H54 (cell line): ENCODE data around the gene FLNC.

ENCODE experiments used
- DNase-seq: peaks from one replicate; pipeline ENCODE4 v3.0.0; 2011; ENCODE audit warnings: low spot score, mixed read lengths; ENCODE audit not compliant: insufficient read length
- FAIRE-seq: peaks from 3 replicates; lab custom pipeline; 2011; peaks lifted over from hg19 to GRCh38; lab: Jason Lieb, UNC
- POLR2A ChIP-seq: IDR thresholded peaks from 2 replicates; pipeline ENCODE4 v1.6.1; 2011; ENCODE audit warnings: low read depth, mild to moderate bottlenecking, low read length

The FLNC gene, protein sequence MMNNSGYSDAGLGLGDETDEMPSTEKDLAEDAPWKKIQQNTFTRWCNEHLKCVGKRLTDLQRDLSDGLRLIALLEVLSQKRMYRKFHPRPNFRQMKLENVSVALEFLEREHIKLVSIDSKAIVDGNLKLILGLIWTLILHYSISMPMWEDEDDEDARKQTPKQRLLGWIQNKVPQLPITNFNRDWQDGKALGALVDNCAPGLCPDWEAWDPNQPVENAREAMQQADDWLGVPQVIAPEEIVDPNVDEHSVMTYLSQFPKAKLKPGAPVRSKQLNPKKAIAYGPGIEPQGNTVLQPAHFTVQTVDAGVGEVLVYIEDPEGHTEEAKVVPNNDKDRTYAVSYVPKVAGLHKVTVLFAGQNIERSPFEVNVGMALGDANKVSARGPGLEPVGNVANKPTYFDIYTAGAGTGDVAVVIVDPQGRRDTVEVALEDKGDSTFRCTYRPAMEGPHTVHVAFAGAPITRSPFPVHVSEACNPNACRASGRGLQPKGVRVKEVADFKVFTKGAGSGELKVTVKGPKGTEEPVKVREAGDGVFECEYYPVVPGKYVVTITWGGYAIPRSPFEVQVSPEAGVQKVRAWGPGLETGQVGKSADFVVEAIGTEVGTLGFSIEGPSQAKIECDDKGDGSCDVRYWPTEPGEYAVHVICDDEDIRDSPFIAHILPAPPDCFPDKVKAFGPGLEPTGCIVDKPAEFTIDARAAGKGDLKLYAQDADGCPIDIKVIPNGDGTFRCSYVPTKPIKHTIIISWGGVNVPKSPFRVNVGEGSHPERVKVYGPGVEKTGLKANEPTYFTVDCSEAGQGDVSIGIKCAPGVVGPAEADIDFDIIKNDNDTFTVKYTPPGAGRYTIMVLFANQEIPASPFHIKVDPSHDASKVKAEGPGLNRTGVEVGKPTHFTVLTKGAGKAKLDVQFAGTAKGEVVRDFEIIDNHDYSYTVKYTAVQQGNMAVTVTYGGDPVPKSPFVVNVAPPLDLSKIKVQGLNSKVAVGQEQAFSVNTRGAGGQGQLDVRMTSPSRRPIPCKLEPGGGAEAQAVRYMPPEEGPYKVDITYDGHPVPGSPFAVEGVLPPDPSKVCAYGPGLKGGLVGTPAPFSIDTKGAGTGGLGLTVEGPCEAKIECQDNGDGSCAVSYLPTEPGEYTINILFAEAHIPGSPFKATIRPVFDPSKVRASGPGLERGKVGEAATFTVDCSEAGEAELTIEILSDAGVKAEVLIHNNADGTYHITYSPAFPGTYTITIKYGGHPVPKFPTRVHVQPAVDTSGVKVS (N-terminal part only)

DNA sequence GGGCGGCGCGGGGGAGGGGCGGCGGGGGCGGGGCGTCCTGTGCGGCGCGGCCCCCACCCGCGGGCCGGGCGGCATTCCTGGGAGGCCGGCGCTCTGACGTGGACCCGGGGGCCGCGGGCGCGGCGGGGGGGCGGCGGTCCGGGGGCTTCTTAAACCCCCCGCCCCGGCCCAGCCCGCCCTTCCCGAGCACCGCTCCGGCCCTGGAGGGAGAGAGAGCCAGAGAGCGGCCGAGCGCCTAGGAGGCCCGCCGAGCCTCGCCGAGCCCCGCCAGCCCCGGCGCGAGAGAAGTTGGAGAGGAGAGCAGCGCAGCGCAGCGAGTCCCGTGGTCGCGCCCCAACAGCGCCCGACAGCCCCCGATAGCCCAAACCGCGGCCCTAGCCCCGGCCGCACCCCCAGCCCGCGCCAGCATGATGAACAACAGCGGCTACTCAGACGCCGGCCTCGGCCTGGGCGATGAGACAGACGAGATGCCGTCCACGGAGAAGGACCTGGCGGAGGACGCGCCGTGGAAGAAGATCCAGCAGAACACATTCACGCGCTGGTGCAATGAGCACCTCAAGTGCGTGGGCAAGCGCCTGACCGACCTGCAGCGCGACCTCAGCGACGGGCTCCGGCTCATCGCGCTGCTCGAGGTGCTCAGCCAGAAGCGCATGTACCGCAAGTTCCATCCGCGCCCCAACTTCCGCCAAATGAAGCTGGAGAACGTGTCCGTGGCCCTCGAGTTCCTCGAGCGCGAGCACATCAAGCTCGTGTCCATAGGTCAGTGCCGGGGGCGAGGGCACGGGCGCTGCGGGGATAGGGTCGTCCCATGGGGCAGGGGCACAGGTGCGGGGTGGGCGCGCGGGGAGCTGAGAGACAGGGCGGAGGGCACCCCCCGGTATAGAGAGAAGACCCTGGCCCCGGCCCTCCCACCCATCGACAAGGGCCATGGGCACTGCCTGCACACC lies at the start of gene FLNC:
Gene FLNC, plus strand, starts transcription at position 176 of the 947 bp plus-strand sequence. Its CDS starts 232 bp downstream, at position 408.
- TF ChIP-seq POLR2A: peak; percentile 81; the same call in 1 of the 2 replicates
- no peak for FAIRE-seq
- DNase-seq: peak; percentile 41

DNA sequence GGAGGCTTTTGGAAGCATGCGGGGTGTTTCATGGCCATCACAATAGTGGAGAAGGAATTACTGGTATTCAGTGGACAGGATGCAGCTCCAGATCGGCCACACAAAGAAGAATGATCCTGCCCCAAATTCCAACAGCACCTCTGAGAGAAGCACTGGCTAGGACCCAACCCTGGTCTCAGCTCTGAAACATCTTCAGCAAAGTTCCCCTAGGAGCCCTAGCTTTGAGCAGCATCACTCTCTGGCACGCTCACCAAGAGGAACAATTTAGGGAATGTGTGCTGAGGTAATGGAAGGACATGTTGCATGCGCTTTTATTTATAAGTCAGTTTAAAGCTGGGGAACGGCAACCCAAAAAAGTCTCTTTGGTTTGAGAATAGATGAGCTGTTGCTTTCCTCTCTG lies 49.1 kb upstream of the FLNC start:
- no peak for TF ChIP-seq POLR2A
- no peak for FAIRE-seq
- DNase-seq: no peak

DNA sequence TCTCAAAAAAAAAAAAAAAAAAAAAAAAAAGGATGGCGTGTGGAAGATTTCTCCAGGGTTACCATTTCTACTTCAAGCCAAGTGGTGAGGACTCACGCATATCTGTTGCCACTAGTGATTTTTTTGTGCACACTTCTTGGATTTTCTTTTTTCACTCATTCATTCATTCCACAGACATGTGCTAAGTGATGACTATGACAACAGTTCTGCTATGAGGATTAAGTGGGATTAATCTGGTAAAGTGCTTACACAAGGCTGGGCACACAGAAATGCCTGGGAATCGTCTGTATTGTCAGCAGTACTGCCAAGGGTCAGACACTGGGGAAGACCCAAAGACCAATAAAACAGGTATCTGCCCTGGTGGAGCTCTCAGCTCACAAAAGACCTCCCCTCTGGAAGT lies 48.4 kb upstream of the FLNC start:
- FAIRE-seq: no peak
- DNase-seq: no peak
- no peak for TF ChIP-seq POLR2A

DNA sequence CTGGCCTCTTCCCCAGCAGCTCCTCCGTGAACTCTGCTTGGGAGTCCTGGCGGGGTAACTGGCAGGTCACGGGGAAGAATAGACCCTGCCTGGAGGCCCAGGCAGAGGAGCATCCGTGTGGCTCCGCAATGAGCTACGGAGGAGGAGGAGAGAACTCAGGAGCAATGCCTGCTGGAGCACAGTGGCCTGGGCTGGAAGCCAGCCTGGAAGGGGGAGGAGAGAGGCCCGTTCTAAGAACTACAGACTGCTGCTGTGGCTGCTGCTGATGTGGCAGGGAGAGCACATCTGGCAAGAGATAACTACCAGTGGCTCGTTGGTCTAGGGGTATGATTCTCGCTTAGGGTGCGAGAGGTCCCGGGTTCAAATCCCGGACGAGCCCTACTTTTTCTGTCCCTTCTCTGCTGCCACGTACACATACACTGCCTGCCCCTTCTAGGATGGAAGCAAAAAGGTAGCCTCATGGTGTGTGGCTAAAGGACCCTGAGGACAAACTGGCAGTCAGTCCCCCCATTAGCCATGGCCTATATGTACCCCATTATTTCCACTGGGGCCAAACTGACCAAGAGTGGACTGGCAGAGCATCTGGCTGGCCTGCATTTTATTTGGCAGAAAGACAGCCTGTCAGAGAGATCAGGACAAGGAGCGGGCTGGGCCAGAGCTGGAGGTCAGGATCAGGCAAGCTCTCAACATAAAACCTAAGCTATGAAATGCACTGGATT lies 46.9 kb upstream of the FLNC start:
- DNase-seq (peak; percentile 79), FAIRE-seq (no peak)
- no peak for TF ChIP-seq POLR2A

DNA sequence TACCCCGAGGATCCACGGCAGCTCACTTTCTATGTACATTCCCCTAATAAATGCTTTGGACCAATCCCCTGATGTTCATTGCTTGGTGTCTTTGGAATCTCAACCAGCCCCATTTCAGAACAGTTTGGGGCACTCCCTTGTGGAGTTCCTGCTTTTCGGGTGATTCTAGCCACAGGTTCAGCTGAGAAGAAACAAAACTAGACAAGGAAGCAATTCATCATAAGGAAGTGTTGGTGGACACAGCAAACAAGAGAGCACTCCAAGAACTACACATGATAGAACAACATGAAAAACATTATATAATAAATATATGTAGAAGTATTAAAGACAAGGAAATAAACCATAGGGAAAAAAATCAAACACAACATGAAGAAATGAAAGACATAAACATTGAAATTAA lies 44.5 kb upstream of the FLNC start:
- FAIRE-seq: no peak
- no peak for DNase-seq
- no peak for TF ChIP-seq POLR2A

DNA sequence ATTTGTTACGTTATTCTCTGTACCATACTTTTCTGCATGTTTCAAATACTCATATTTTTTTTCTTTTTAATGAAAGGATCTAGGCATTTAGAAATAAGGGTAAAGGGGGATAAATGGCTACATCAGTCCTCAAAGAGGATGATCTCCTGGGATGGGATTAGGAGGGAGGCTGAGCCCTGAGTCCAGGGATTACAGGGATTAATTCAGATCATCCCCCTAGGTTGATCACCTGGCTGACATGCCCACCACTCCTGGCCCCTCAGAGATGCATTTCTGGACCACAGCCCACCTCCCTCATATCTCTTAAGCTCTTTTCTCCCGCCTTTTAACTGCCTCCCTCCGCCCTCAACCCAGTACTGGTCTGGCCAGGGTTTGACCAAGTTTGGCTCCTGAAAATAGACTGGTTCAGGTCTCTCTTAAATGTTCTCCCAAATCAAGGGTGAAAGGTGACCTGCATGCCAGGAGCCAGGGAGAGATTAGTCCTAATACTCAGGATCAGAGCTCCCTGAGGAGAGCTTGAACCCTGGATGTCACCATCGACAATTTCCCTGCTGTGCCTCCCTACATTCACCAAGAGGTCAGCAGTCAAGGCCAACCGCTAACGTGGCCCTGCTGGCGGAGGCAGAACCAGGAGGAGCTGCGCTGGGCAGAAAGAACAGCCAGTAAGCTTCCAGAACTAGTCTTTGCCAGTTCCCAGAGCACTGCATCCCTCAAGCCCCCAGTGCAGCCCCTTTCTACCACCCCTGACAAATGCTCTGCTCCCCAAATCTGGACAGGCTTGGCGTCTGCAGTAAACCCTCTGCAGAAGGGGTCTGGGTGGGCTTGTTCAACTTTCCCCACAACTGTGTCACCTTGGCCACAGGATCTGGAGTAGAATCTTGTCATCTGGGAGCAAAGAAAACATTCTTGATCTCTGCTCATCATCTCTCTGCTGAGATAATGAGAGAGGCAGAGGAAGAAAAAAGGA lies 41.5 kb upstream of the FLNC start:
- DNase-seq (no peak), FAIRE-seq (no peak)
- TF ChIP-seq POLR2A: no peak

DNA sequence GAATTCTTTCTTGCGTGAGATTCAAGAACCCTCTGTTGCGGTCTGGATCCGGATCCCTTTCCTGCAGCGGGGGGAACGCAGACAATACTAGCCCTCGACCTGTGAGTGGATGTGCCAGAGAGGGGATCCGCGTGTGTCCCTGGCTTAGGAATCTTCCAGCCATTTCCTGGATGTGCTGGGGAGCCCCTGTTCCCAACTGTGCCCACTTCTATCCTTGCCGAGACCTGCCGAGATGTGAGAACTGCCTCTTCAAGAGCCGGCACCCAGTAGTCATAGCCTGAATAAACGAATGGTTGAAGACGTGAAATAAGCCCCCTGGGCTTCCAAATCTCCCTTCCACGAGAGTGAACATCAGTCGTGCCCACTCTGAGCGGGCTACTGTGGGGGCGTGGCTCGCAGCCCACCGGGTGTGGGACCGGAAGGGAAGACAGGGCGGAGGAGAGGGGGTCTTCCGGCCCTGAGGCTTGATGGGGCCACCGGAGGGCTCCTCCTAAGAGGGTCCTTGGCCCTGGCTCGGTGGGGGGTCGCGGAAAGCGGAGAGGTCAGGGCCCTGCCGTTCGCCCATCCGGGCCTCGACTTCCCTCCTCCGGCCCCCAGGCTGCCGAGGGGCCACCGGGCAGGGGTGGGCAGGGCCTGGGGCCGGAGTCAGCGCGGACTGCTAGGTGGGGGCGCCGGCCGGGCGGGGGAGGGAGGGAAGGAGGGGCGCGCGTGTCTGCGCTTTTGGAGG lies 39.7 kb upstream of the FLNC start:
- FAIRE-seq: no peak
- no peak for DNase-seq
- no peak for TF ChIP-seq POLR2A

DNA sequence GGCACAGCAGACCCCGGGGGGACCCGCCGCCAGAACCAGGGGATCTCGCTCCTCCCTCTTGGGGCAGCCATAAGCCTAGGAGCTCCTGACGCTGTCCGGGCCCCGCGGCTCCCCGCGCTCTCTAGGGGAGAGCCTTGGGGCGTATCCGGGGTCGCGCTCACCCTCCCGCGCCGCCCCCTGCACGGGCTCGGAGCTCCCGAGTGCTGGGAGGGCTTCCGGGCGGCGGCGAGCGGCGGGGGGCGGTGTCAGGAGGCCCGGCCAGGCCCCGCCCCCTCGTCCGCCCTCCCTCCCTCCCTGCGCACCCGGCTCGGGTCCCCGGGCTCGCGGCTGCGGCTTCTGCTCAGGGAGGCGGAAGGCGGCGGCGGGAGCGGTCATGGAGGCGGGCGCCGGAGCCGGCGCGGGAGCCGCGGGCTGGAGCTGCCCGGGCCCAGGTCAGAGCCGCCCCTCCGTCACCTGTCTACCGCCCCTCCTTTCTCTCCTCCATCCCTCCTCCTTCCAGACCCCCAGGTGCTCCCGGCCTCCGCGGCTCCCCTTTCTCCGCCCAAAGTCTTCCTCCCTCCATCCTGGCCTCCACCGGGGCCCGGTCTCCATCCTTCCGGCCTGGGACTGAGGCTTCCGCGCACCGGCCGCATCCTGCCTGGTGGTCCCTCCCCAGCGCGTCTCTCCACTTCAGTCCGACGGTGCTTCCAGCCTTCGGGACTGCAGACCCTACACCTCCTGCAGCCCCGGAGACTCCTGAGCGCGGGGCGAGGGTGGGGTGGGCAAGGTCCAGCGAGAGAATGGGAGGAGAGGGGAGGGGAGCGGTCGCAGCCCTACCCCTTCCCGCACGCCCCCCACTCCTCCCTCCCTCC lies 38.9 kb upstream of the FLNC start, which contains the start of gene CCDC136:
Gene CCDC136, plus strand, starts transcription at position 848 of the 851 bp plus-strand sequence. CDS start 444 bp downstream, outside the sequence.
- FAIRE-seq (no peak), DNase-seq (peak; percentile 74)
- TF ChIP-seq POLR2A: peak; percentile 64

DNA sequence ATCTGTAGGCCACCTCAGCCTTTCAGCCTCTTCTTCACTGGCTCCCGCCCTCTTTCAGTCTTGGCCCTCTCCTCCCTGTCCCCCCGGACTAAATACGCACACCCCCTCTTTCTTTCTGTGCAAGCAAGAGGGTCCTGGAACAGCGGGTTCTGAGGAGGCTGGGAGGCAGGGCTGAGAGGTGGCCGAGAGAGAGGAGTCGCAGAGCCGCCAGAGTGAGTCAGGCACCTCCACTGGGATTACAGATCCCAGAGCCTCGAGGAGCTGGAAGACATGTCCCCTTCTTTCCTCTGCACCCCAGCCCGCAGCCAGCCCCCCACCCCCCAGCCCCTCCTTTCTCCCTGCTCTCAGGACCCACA lies 38.3 kb upstream of the FLNC start:
- no peak for TF ChIP-seq POLR2A
- peak; percentile 47 for DNase-seq
- FAIRE-seq: no peak

DNA sequence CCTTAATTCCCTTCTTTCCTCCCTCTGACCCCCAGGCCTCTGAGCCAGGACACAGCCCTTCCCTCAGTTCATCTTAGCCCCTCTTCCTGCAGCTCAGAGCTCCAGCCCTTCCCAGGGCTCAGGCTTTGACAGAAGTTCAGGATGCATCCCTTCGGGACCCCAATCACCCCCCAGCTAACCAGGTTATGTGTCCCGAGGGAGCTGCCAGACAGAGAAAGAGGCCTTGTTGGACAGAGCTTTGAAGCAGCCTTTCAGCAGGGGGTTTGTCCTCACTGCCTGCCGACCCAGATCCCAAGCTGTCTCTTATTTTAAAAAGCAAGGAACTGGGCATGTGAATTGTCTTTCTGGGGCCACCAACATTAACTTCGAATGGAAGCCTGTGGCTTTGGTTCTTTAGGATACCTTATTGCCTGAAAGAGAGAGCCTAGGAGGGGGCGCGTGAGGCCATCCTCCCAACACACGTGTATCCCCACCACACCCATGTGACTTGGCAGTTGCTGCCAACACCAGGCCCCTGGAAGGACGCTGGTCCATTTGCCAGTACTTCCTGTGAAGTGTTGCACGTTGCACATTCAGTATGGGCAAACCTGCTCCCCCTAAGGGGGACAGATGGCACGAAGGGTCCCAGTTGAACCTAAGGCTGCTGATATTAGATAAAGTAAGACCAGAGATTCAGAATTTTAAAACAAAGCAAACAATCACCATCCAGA lies 37.6 kb upstream of the FLNC start:
- no peak for TF ChIP-seq POLR2A
- DNase-seq (no peak), FAIRE-seq (no peak)
